Coronary artery (tissue), 2 donors: Measurements from ENCODE around the gene CDKN1A.

Experiments used
- DNase-seq: peaks from one replicate; pipeline ENCODE4 v3.0.0-alpha.2; 2017; ENCODE audit warnings: low spot score
- H3K27ac ChIP-seq, 2 donors: fragments of 200-600 bp; sonication (generic); one replicate each; pipeline ENCODE4 v1.5.1; 2016 to 2019
- H3K4me3 ChIP-seq: fragments of 200-600 bp; sonication (generic); 2 replicates; pipeline ENCODE4 v1.5.1; 2016; ENCODE audit warnings: mild to moderate bottlenecking, moderate library complexity
- CTCF ChIP-seq: fragments of 200-600 bp; sonication (generic); IDR thresholded peaks from one replicate; pipeline ENCODE4 v1.5.1; 2019; ENCODE audit warnings: antibody characterized with exemption

The CDKN1A gene

GRCh38 chr6:36636283-36636682 is 42.2 kb upstream of the CDKN1A start:
- DNase-seq, result no peak

GRCh38 chr6:36636687-36637418 is 41.7 kb upstream of the CDKN1A start:
- Histone ChIP-seq H3K27ac (no peak overlapping the region), H3K4me3 (no peak overlapping the region)
- TF ChIP-seq CTCF, result no peak
- no peak for DNase-seq

More at GRCh38 chr6:36636283-36636682, 42.2 kb upstream of the CDKN1A start:
- Histone ChIP-seq H3K4me3 (no peak overlapping the region), H3K27ac (no peak overlapping the region)
- TF ChIP-seq CTCF, result no peak

GRCh38 chr6:36638579-36638978 is 39.9 kb upstream of the CDKN1A start:
- H3K27ac ChIP-seq, result no peak overlapping the region
- no peak for DNase-seq
- no peak for TF ChIP-seq CTCF
- no peak overlapping the region for H3K4me3 ChIP-seq

GRCh38 chr6:36639171-36639808 is 39.2 kb upstream of the CDKN1A start:
- no peak for DNase-seq
- Histone ChIP-seq H3K4me3 (no peak overlapping the region), H3K27ac (no peak overlapping the region)

GRCh38 chr6:36641543-36641942 is 37.0 kb upstream of the CDKN1A start:
- no peak for DNase-seq
- Histone ChIP-seq H3K27ac (no peak overlapping the region), H3K4me3 (no peak overlapping the region)
- TF ChIP-seq CTCF, result no peak

More at GRCh38 chr6:36639171-36639808, 39.2 kb upstream of the CDKN1A start:
- TF ChIP-seq CTCF, result no peak

- H3K4me3 ChIP-seq, result no peak overlapping the region
- peak overlapping the region; percentile 37 to 63 for H3K27ac ChIP-seq
- no peak for TF ChIP-seq CTCF
- peak; percentile 90 for DNase-seq
Measured at GRCh38 chr6:36642913-36643817, 35.3 kb upstream of the CDKN1A start.
